ENCODE results near the gene INO80B. TPM values are rescaled to one million over a fixed set of nuclear protein-coding genes. Genes with fewer than 3 reads are reported as not detected.

INO80B gene
- total RNA-seq, 1 donor from 2014 or later: 18.0 TPM

GRCh38 chr2:74424139-74424992 lies 30.5 kb upstream of the INO80B start:
- intact Hi-C loops (cut with DNase I): no loop called here
- no peak for DNase-seq (ENCODE audit: low spot score)

GRCh38 chr2:74424995-74425406 lies 29.9 kb upstream of the INO80B start:
- intact Hi-C loops (cut with DNase I): no loop called here
- DNase-seq (ENCODE audit: low spot score): peak; percentile 55

GRCh38 chr2:74425523-74425922 lies 29.4 kb upstream of the INO80B start:
- peak; percentile 38 for DNase-seq (ENCODE audit: low spot score)
- intact Hi-C loops (cut with DNase I): no loop called here

- DNase-seq (ENCODE audit: low spot score): no peak
- intact Hi-C loops (cut with DNase I): no loop called here
Measured at GRCh38 chr2:74426181-74426758, 28.6 kb upstream of the INO80B start.

- no peak for DNase-seq (ENCODE audit: low spot score)
- intact Hi-C loops (cut with DNase I): no loop called here
Measured at GRCh38 chr2:74427551-74427950, 27.3 kb upstream of the INO80B start.

GRCh38 chr2:74428675-74429074 lies 26.2 kb upstream of the INO80B start:
- intact Hi-C loops (cut with DNase I): no loop called here
- no peak for DNase-seq (ENCODE audit: low spot score)

- no peak for DNase-seq (ENCODE audit: low spot score)
- intact Hi-C loops (cut with DNase I): no loop called here
Measured at GRCh38 chr2:74429487-74430451, 25.1 kb upstream of the INO80B start.

- DNase-seq (ENCODE audit: low spot score): no peak
- intact Hi-C loops (cut with DNase I): no loop called here
Measured at GRCh38 chr2:74430502-74430901, 24.4 kb upstream of the INO80B start.

GRCh38 chr2:74436111-74436805 lies 18.6 kb upstream of the INO80B start:
- intact Hi-C loops (cut with DNase I): no loop called here
- DNase-seq (ENCODE audit: low spot score): no peak

GRCh38 chr2:74436848-74437695 lies 17.8 kb upstream of the INO80B start:
- intact Hi-C loops (cut with DNase I): no loop called here
- no peak for DNase-seq (ENCODE audit: low spot score)

- intact Hi-C loops (cut with DNase I): no loop called here
Measured at GRCh38 chr2:74438248-74438647, 16.6 kb upstream of the INO80B start.

GRCh38 chr2:74439373-74439772 lies 15.5 kb upstream of the INO80B start:
- no peak for DNase-seq (ENCODE audit: low spot score)

More at GRCh38 chr2:74438248-74438647, 16.6 kb upstream of the INO80B start:
- no peak for DNase-seq (ENCODE audit: low spot score)

GRCh38 chr2:74439803-74440377 lies 15.0 kb upstream of the INO80B start:
- DNase-seq (ENCODE audit: low spot score): peak; percentile 84
- intact Hi-C loops (cut with DNase I): no loop called here

More at GRCh38 chr2:74439373-74439772, 15.5 kb upstream of the INO80B start:
- intact Hi-C loops (cut with DNase I): no loop called here

GRCh38 chr2:74440378-74441169 lies 14.3 kb upstream of the INO80B start:
- peak; percentile 94 for DNase-seq (ENCODE audit: low spot score)
- intact Hi-C loops (cut with DNase I): no loop called here

- intact Hi-C loops (cut with DNase I): no loop called here
- no peak for DNase-seq (ENCODE audit: low spot score)
Measured at GRCh38 chr2:74441170-74441689, 13.7 kb upstream of the INO80B start.

- DNase-seq (ENCODE audit: low spot score): no peak
- intact Hi-C loops (cut with DNase I): no loop called here
Measured at GRCh38 chr2:74441690-74442482, 13.0 kb upstream of the INO80B start, which contains the start of gene RTKN. TSS of gene RTKN (minus strand) at chr2:74441937. CDS start at chr2:74441816, 121 bp downstream.

Data from cardiac septum (tissue), 1 donor.